Lung microvascular endothelial cell (primary cell): ENCODE data around the gene ACTR8. TPM values are rescaled to one million over a fixed set of nuclear protein-coding genes. Genes with fewer than 3 reads are reported as not detected.
A peak's percentile ranks its signal among the peaks of the same experiment; 100 is the strongest.
"Not testable (repeated sequence)": the region's sequence is repeated elsewhere in the genome, so short reads cannot be mapped to it uniquely, and the experiment has no call there.

Source experiments
- DNase-seq, 2 donors: peaks; one replicate each; pipeline versions ENCODE4 v3.0.0 to v3.0.0-alpha.2; 2010; ENCODE audit warnings: low read depth in 2 of 2
- total RNA-seq: library from RNA; depleted of rRNA; stranded (reverse); fragments of >200 nt; gene quantifications from 2 replicates; pipeline ENCODE4 v1.2.1, GENCODE V29; 2014

The ACTR8 gene, protein sequence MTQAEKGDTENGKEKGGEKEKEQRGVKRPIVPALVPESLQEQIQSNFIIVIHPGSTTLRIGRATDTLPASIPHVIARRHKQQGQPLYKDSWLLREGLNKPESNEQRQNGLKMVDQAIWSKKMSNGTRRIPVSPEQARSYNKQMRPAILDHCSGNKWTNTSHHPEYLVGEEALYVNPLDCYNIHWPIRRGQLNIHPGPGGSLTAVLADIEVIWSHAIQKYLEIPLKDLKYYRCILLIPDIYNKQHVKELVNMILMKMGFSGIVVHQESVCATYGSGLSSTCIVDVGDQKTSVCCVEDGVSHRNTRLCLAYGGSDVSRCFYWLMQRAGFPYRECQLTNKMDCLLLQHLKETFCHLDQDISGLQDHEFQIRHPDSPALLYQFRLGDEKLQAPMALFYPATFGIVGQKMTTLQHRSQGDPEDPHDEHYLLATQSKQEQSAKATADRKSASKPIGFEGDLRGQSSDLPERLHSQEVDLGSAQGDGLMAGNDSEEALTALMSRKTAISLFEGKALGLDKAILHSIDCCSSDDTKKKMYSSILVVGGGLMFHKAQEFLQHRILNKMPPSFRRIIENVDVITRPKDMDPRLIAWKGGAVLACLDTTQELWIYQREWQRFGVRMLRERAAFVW
- 26.2 and 33.3 TPM in 2 replicates for total RNA-seq

- DNase-seq: peak; percentile 88 to 93
These were observed at the start of gene ACTR8 for GRCh38 chr3:53881691-53882593. Gene ACTR8 (minus strand): TSS chr3:53882152. CDS start chr3:53882101, 51 bp downstream.

- not testable (repeated sequence) for DNase-seq
These were observed 45.4 kb upstream of the ACTR8 start for GRCh38 chr3:53927208-53927872.

DNA sequence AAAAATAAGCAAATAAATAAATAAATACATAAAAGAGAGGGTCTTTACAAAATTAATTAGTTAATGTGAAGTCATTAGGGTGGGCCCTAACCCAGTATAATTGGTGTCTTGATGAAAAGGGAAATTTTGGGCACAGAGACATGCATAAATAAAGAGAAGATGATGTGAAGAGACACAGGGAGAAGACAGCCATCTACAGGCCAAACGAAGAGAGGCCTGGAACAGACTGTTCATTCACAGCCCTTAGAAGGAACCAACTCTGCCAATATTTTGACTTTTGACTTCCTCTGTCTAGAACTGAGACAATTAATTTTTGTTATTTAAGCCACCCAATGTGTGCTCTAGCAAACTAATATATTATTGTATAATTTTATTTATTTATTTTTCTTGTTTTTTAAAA, 39.3 kb upstream of the ACTR8 start:
- DNase-seq: peak; percentile 20 to 23

- no peak for DNase-seq
These were observed 37.8 kb upstream of the ACTR8 start for GRCh38 chr3:53919741-53920140.

- DNase-seq: no peak
These were observed 31.4 kb upstream of the ACTR8 start for GRCh38 chr3:53913401-53913800.

- no peak for DNase-seq
These were observed 20.8 kb upstream of the ACTR8 start for GRCh38 chr3:53902711-53903110.

- DNase-seq: no peak
These were observed 20.1 kb upstream of the ACTR8 start for GRCh38 chr3:53902067-53902466.

- DNase-seq: no peak
These were observed 18.8 kb upstream of the ACTR8 start for GRCh38 chr3:53900666-53901331.

- no peak for DNase-seq
These were observed 17.8 kb upstream of the ACTR8 start for GRCh38 chr3:53899750-53900149.

DNA sequence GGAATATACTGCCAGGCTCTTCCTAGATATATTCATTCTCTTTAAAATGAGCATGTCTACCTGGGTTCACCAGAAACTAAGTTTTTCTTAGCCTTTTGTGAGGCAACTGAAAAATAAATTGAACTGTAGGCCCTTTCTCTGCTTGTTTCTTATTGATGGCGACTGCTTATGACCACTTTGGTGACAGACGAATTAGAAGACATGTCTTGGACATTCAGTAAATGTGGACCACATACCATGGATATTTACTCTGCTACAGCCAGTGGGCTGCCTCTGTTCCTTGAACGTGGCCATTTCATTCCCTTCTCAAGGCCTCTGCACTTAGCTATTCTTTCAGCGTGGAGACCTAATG, 10.3 kb upstream of the ACTR8 start:
- no peak for DNase-seq

DNA sequence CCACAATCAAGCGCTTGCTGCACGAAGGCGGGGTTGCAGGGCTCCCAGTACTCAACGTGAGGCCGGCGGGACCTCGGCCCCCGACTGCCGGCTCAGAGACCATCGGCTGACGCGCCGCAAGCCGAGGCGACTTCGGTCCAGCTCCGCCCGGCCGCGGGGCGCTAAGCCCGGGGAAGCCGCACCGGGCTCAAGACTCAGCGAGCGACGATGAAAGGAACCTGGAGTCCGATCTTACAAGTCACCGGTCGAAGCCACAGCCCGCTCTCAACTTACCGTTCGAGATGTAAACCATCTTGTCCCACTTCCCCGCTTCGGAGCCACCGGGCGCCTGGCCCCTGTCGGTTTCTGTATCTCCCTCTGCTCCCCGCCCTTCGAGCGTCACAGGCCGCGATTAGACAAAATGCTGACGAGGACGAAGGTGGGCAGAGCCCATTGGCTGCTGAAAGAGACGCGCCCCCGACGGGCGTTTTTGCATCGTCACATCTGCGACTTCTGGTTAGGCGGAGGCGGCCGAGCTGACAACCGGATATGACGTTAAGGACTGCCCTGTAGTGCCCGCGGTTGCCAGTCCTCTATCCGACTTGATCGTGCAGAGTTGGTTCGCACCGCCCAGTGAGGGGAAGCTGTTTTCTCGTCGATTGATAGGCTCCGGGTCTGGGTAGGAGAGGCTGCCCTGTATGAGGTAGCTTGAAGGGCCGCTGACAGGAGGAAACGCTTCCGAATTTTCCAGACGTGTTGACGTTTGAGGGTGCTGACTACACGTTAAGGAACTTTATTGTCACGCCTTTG, 9.7 kb upstream of the ACTR8 start, which contains the start of gene SELENOK:
Gene SELENOK, minus strand, starts transcription at position 363 of the 789 bp plus-strand sequence.
- peak; percentile 100 for DNase-seq

DNA sequence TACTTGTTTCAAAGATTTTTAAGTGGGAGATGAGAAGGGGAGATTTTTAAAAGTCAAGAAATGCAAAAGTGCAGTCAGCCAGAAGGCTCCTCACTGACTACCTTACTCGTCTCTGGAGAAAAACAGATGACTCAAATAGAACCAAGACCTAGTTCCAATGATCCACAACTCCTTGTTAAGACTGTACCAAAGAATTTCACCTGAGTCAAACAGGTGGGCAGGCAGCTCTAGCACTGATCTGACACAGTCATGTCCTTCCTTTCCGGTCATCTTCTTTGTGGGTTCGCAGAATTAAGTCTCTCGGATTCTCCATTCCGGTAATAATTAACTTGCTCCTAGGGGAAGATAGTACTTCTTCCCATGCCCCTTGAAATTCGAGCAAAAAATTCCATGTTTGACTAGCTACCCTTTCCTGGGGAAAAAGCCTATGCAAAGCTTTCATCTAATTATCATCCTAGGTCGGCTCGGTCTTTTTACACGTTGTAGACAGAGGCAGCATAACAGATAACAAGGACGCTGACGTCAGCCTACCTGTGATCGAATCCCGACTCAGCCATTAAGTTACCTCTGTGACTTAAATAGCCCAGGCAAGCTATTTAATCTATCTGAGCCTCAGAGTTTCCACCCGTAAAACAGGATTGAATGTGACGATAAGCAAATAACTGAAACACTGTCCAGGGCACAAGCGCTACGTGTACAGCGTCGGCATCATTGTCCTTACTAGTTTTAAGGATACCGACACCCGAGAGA, 8.9 kb upstream of the ACTR8 start:
- DNase-seq: peak; percentile 49 to 75

DNA sequence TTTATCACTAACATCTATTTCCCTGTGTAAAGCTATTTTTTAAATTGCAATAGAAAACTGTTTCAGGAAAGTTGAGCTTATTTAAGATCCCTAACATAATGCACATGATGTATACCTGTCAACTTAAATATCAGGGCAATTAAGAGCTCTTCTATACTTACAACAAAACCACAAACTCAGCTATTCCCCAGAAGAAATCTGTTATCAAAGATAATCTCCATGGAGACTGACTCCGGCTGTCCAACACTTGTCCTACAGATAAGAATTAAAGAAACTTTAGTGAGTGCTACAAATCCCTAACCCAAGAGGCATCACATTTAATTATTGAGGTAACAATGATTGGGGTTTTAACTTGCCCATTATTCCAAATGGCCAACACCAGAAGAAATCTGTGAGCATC, 6.3 kb upstream of the ACTR8 start:
- DNase-seq: no peak

DNA sequence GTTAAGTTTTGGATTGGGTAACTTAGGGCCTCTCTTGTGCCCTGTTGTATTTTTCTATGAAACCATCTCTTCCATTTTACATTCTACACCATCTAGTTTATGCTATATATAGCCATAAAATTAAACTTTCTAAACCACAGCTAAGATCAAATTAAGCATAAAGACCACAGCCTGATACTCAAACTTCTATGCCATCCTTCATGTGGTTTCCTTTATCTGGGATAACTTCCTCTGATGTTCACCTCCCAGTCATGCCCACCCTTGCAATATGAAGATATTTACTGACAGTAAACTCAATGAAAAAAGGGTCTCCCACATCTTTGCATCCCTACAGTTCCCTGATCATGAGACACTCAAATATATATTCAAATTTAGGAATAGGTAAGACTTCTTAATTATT, 5.5 kb upstream of the ACTR8 start:
- no peak for DNase-seq

DNA sequence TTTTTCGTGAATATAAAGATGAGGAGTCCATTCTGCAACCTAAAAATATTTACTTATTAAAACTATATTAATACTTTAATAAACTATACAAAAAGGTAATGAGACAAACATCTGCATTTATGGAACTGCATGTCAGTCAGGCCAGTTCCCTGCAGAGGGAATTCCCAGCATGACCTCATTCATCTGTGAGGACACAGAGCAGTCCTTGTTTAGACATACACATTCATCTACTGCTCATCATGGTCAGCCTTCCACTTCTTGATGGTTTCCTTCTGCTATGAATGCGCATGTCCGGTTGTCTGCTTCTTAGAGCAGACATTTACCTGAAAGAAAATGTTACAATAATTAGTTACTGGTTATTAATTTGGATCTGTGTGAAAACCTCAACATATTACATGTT, 3.3 kb upstream of the ACTR8 start:
- DNase-seq: peak in 1 of 2 donors; percentile 34

DNA sequence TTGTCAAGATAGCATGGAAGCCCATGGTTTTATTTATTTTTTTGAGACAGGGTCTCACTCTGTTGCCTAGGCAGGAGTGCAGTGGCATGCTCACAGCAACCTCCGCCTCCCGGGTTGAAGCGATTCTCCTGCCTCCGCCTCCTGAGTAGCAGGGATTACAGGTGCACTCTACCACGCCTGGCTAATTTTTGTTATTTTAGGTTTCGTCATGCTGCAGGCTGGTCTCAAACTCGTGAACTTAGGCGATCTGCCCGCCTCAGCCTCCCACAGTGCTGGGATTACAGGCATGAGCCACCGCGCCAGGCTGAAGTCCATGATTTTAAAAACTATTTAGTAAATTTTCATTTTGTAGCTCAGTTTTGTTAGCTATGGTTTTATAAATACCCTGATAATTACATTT, 2.7 kb upstream of the ACTR8 start:
- no peak for DNase-seq

DNA sequence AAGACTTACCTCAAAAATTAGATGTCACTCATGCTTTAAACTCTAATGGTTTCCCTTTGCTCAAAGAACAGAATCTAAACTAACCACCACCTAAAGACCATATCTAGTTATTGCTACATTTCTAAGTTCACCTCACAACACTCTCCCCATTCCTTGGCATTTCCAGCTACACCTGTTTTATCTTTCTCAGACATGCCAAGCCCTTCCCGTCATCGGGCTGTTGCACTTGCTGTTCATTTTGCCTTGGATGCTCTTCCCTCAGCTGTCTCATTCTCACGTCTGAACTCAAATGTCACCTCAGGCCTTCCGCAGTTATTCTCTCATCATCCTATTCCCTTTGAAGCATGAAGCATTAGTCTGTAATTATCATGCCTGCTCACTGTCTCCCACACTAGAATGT, 1.1 kb upstream of the ACTR8 start:
- DNase-seq: no peak

- DNase-seq: peak; percentile 11 to 16
These were observed 1.3 kb downstream of the ACTR8 start for GRCh38 chr3:53880396-53881345.
